Lower leg skin (tissue), 3 donors: ENCODE data around the gene BICDL2.

Experiments
- POLR2A ChIP-seq, 2 donors: fragments of 450-650 bp; IDR thresholded peaks; one replicate each; pipeline ENCODE4 v1.6.1; 2016 to 2017; ENCODE audit warnings: antibody characterized with exemption in 2 of 2, mild to moderate bottlenecking in 1 of 2, moderate library complexity in 1 of 2
- TF ChIP-seq, protein P1 (sequence below), 3 donors: fragments of 450-650 bp; IDR thresholded peaks; one replicate each; pipeline ENCODE4 v1.5.1; 2016; ENCODE audit warnings: antibody characterized with exemption in 3 of 3, mild to moderate bottlenecking in 3 of 3, moderate library complexity in 2 of 3

DNA sequence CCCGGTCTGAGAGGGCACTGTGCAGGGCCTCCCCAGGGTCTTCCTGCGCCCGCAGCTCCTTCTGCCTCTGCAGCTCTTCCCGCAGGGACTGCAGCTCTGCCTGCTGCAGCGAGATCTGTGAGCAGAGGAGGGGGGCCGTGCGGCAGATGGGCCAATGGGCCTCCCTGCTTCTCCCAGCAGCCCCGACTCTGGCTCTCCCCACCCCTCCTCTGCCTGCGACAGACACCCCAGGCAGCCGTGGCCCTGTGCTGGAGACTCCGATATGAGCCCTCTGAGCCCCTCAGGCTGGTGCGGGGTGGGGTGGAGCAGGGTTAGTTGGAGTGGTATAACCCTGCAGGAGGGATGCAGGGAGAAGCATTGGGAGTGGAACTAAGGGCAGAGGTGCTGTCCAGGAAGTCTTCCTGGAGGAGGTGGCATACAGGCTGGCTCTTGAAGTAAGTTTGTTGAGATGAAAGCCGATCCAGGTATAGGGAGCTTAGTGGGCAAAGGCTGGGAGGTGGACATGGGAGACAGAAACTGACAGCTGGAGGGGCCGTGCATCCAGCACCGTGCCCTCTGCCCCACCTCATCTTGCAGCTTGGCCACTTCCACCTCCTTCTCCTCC lies 7.9 kb downstream of the BICDL2 start:
- TF ChIP-seq, protein P1, sequence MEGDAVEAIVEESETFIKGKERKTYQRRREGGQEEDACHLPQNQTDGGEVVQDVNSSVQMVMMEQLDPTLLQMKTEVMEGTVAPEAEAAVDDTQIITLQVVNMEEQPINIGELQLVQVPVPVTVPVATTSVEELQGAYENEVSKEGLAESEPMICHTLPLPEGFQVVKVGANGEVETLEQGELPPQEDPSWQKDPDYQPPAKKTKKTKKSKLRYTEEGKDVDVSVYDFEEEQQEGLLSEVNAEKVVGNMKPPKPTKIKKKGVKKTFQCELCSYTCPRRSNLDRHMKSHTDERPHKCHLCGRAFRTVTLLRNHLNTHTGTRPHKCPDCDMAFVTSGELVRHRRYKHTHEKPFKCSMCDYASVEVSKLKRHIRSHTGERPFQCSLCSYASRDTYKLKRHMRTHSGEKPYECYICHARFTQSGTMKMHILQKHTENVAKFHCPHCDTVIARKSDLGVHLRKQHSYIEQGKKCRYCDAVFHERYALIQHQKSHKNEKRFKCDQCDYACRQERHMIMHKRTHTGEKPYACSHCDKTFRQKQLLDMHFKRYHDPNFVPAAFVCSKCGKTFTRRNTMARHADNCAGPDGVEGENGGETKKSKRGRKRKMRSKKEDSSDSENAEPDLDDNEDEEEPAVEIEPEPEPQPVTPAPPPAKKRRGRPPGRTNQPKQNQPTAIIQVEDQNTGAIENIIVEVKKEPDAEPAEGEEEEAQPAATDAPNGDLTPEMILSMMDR (IDR thresholded peaks at IDR 0.05), result no peak
- no peak for TF ChIP-seq POLR2A (IDR thresholded peaks at IDR 0.05)
